HCT116 (cell line): ENCODE measurements around the gene MBP. TPM values are rescaled to one million over a fixed set of nuclear protein-coding genes. Genes with fewer than 3 reads are reported as not detected.

Experiments used
- ATAC-seq: fragments of 200-7000 bp; cut with Tn5 transposase; 2 replicates; pipeline ENCODE4 v1.9.1; 2020; ENCODE audit warnings: mild to moderate bottlenecking, moderate library complexity
- BruUV-seq: library from RNA; stranded (reverse); fragments of 400-500 nt; replicated peaks from 2 replicates; lab custom pipeline; 2021; lab: Mats Ljungman, UMichigan
- CTCF ChIA-PET: fragments of 300-600 bp; sonication (Branson Sonifier 250); formaldehyde crosslinking; loops from one replicate; lab custom pipeline; 2021; ENCODE audit warnings: antibody characterized with exemption; lab: Charles Lee
- POLR2A ChIA-PET: fragments of 300-600, 350-600 bp; sonication (Branson Sonifier 250); formaldehyde crosslinking; loops from one replicate; lab custom pipeline; 2021; ENCODE audit warnings: antibody characterized with exemption; lab: Charles Lee
- RAD21 ChIA-PET, 2 experiments: fragments of 300-600 bp; sonication (Branson Sonifier 250); formaldehyde crosslinking; loops; one replicate each; lab custom pipeline; 2023; ENCODE audit warnings: low total read pairs in 2 of 2; ENCODE audit not compliant: uncharacterized antibody in 2 of 2, unreplicated experiment in 2 of 2, low non-redundant PET in 1 of 2; lab: Charles Lee
- DNase-seq: peaks from one replicate; pipeline ENCODE4 v3.0.0-alpha.2; 2010; ENCODE audit warnings: low read depth, low spot score
- H2AFZ ChIP-seq: fragments of 200-600 bp; shearing (Covaris generic), sonication (generic); 2 replicates; pipeline ENCODE4 v1.6.1; 2017; ENCODE audit warnings: low read depth, mixed run types, mixed read lengths, antibody characterized with exemption, low read length; ENCODE audit not compliant: poor library complexity, severe bottlenecking
- H3K27ac ChIP-seq: 2 replicates; pipeline ENCODE4 v1.5.1; 2012; ENCODE audit warnings: low read depth, low read length
- H3K27me3 ChIP-seq: fragments of 200-600 bp; sonication (generic); 2 replicates; pipeline ENCODE4 v1.6.1; 2016; ENCODE audit warnings: mixed run types, low read length, mixed read lengths; ENCODE audit not compliant: insufficient read depth
- H3K36me3 ChIP-seq, 2 experiments: fragments of 200-500 bp in 1 of 2; fragments of 200-600 bp in 1 of 2; sonication (Bioruptor generic) in 1 of 2; sonication (generic) in 1 of 2; 2 replicates each; pipeline versions ENCODE4 v1.5.1 to v1.6.1; 2014 to 2016; ENCODE audit warnings: low read length in 2 of 2, inconsistent platforms in 1 of 2, mixed read lengths in 1 of 2, mixed run types in 1 of 2; ENCODE audit not compliant: insufficient read depth in 2 of 2, control insufficient read depth in 1 of 2
- H3K4me1 ChIP-seq, 2 experiments: fragments of 200-600 bp in 1 of 2; sonication (generic) in 1 of 2; 2 replicates each; pipeline versions ENCODE4 v1.5.1 to v1.6.1; 2012 to 2017; ENCODE audit warnings: low read length in 2 of 2, inconsistent platforms in 1 of 2, mild to moderate bottlenecking in 1 of 2, mixed read lengths in 1 of 2, mixed run types in 1 of 2, moderate library complexity in 1 of 2; ENCODE audit not compliant: insufficient read depth in 2 of 2, control insufficient read depth in 1 of 2
- H3K4me2 ChIP-seq: fragments of 200-600 bp; sonication (generic); 2 replicates; pipeline ENCODE4 v1.6.1; 2017; ENCODE audit warnings: mixed run types, low read length, mixed read lengths
- H3K4me3 ChIP-seq, 2 experiments: fragments of 200-600 bp in 1 of 2; sonication (generic) in 1 of 2; replicated peaks in 1 of 2; 2 replicates each; pipeline ENCODE4 v1.5.1; 2011 to 2016; ENCODE audit warnings: low read length in 2 of 2, control low read depth in 1 of 2, low read depth in 1 of 2, mild to moderate bottlenecking in 1 of 2, mixed read lengths in 1 of 2, mixed run types in 1 of 2
- H3K79me2 ChIP-seq: fragments of 200-600 bp; sonication (generic); 2 replicates; pipeline ENCODE4 v1.6.1; 2017; ENCODE audit warnings: mild to moderate bottlenecking, mixed run types, low read length, moderate library complexity, mixed read lengths; ENCODE audit not compliant: insufficient read depth
- H3K9ac ChIP-seq: fragments of 200-600 bp; sonication (generic); 2 replicates; pipeline ENCODE4 v1.6.1; 2016; ENCODE audit warnings: low read length, mixed read lengths
- H3K9me2 ChIP-seq: fragments of 200-600 bp; sonication (generic), shearing (Covaris generic); 2 replicates; pipeline ENCODE4 v1.6.1; 2017; ENCODE audit warnings: mixed run types, mild to moderate bottlenecking, moderate library complexity; ENCODE audit not compliant: insufficient read depth
- H3K9me3 ChIP-seq, 2 experiments: fragments of 200-500 bp in 1 of 2; fragments of 200-600 bp in 1 of 2; sonication (Bioruptor generic) in 1 of 2; sonication (generic) in 1 of 2; 2 replicates each; pipeline ENCODE4 v1.6.1; 2014 to 2017; ENCODE audit warnings: low read length in 2 of 2, mixed read lengths in 2 of 2, inconsistent platforms in 1 of 2, low read depth in 1 of 2, mild to moderate bottlenecking in 1 of 2, mixed run types in 1 of 2, moderate library complexity in 1 of 2; ENCODE audit not compliant: control insufficient read depth in 1 of 2, insufficient read depth in 1 of 2
- H4K20me1 ChIP-seq: fragments of 200-600 bp; sonication (generic), shearing (Covaris generic); 2 replicates; pipeline ENCODE4 v1.6.1; 2017; ENCODE audit warnings: mixed run types, mild to moderate bottlenecking, moderate library complexity; ENCODE audit not compliant: insufficient read depth
- EZH2 ChIP-seq: fragments of 200-600 bp; sonication (generic); IDR thresholded peaks from 2 replicates; pipeline ENCODE4 v1.6.1; 2017; ENCODE audit warnings: antibody characterized with exemption, mixed run types
- JUND ChIP-seq: IDR thresholded peaks from 2 replicates; pipeline ENCODE4 v1.6.1; 2012
- SIN3A ChIP-seq: IDR thresholded peaks from 2 replicates; pipeline ENCODE4 v1.6.1; 2012; ENCODE audit warnings: low read depth
- intact Hi-C: fragments of 100-400 bp; cut with micrococcal nuclease; formaldehyde crosslinking; loops from 2 replicates; pipeline ENCODE4 v1.10.0; 2022
- total RNA-seq: library from RNA; stranded (reverse); gene quantifications from one replicate; pipeline ENCODE4 v1.2.1, GENCODE V29; 2021; ENCODE audit not compliant: unreplicated experiment
- TF ChIP-seq, protein P1 (sequence below), 3 experiments: fragments of 200-600 bp in 1 of 3; sonication (generic) in 1 of 3; IDR thresholded peaks in 2 of 3; conservative IDR thresholded peaks in 1 of 3; 2 replicates each; pipeline ENCODE4 v1.5.1; 2012 to 2017; ENCODE audit warnings: low read depth in 2 of 3, low read length in 2 of 3, antibody characterized with exemption in 1 of 3, borderline replicate concordance in 1 of 3, control low read depth in 1 of 3, mild to moderate bottlenecking in 1 of 3, mixed read lengths in 1 of 3, mixed run types in 1 of 3, moderate library complexity in 1 of 3; ENCODE audit not compliant: insufficient read depth in 1 of 3
- TF ChIP-seq, protein P2 (sequence below): IDR thresholded peaks from 2 replicates; pipeline ENCODE4 v1.6.1; 2011; ENCODE audit warnings: mild to moderate bottlenecking, low read length, moderate library complexity; ENCODE audit not compliant: insufficient replicate concordance; ENCODE audit errors: extremely low read depth
- TF ChIP-seq, protein P3 (sequence below): IDR thresholded peaks from 2 replicates; pipeline ENCODE4 v1.6.1; 2012; ENCODE audit warnings: low read depth

The MBP gene
- total RNA-seq, 1 experiment from 2014 or later: 34.9 TPM

DNA sequence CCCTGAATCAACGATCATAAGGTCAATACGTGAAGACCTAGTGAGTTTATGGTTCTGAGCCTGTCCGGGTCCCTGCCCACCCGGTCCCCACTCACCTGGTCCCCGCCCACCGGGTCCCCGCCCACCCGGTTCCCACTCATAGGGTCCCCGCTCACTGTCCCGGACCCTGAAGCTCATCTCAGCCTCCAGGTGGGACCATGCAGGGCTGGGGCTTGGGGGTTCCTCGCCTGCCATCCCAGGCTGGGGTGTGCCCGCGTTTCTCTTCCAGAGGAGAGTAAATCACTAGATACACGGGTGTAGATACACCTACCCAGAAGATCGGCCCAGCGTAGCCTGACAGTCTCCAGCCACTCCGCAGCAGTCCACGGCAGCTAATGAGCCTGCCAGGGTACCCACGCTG is 131.5 kb downstream of the MBP start:
- POLR2A ChIA-PET: no interaction called here
- no peaks in the 10 kb centered on the region for H4K20me1 ChIP-seq
- H3K79me2 ChIP-seq: no peaks in the 10 kb centered on the region
- no peaks in the 10 kb centered on the region for H3K4me1 ChIP-seq
- intact Hi-C loops: loop anchor here (5.0 to 10.0 kb wide), 4 partner anchors 54 to 1984 kb away; partner anchors contain the start of gene MBP
- DNase-seq: no peak
- H3K36me3 ChIP-seq: no peaks in the 10 kb centered on the region
- H3K9me2 ChIP-seq: no peaks in the 10 kb centered on the region
- TF ChIP-seq, protein P1, sequence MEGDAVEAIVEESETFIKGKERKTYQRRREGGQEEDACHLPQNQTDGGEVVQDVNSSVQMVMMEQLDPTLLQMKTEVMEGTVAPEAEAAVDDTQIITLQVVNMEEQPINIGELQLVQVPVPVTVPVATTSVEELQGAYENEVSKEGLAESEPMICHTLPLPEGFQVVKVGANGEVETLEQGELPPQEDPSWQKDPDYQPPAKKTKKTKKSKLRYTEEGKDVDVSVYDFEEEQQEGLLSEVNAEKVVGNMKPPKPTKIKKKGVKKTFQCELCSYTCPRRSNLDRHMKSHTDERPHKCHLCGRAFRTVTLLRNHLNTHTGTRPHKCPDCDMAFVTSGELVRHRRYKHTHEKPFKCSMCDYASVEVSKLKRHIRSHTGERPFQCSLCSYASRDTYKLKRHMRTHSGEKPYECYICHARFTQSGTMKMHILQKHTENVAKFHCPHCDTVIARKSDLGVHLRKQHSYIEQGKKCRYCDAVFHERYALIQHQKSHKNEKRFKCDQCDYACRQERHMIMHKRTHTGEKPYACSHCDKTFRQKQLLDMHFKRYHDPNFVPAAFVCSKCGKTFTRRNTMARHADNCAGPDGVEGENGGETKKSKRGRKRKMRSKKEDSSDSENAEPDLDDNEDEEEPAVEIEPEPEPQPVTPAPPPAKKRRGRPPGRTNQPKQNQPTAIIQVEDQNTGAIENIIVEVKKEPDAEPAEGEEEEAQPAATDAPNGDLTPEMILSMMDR (IDR thresholded peaks at IDR 0.05 in 2 of 3, conservative IDR thresholded peaks at IDR 0.05 in 1 of 3; ENCODE audit: borderline replicate concordance in 1 of 3, insufficient read depth in 1 of 3, low read depth in 2 of 3, low read length in 2 of 3): no peak
- TF ChIP-seq JUND (no peak), EZH2 (no peak), SIN3A (no peak)
- TF ChIP-seq, protein P2, sequence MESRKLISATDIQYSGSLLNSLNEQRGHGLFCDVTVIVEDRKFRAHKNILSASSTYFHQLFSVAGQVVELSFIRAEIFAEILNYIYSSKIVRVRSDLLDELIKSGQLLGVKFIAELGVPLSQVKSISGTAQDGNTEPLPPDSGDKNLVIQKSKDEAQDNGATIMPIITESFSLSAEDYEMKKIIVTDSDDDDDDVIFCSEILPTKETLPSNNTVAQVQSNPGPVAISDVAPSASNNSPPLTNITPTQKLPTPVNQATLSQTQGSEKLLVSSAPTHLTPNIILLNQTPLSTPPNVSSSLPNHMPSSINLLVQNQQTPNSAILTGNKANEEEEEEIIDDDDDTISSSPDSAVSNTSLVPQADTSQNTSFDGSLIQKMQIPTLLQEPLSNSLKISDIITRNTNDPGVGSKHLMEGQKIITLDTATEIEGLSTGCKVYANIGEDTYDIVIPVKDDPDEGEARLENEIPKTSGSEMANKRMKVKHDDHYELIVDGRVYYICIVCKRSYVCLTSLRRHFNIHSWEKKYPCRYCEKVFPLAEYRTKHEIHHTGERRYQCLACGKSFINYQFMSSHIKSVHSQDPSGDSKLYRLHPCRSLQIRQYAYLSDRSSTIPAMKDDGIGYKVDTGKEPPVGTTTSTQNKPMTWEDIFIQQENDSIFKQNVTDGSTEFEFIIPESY: no peak
- TF ChIP-seq, protein P3, sequence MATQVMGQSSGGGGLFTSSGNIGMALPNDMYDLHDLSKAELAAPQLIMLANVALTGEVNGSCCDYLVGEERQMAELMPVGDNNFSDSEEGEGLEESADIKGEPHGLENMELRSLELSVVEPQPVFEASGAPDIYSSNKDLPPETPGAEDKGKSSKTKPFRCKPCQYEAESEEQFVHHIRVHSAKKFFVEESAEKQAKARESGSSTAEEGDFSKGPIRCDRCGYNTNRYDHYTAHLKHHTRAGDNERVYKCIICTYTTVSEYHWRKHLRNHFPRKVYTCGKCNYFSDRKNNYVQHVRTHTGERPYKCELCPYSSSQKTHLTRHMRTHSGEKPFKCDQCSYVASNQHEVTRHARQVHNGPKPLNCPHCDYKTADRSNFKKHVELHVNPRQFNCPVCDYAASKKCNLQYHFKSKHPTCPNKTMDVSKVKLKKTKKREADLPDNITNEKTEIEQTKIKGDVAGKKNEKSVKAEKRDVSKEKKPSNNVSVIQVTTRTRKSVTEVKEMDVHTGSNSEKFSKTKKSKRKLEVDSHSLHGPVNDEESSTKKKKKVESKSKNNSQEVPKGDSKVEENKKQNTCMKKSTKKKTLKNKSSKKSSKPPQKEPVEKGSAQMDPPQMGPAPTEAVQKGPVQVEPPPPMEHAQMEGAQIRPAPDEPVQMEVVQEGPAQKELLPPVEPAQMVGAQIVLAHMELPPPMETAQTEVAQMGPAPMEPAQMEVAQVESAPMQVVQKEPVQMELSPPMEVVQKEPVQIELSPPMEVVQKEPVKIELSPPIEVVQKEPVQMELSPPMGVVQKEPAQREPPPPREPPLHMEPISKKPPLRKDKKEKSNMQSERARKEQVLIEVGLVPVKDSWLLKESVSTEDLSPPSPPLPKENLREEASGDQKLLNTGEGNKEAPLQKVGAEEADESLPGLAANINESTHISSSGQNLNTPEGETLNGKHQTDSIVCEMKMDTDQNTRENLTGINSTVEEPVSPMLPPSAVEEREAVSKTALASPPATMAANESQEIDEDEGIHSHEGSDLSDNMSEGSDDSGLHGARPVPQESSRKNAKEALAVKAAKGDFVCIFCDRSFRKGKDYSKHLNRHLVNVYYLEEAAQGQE: no peak
- TF ChIP-seq, all 23 proteins: peak for 0
- Histone ChIP-seq H3K27me3 (no peaks in the 10 kb centered on the region), H2AFZ (no peak overlapping the region), H3K9me3 (no peaks in the 10 kb centered on the region), H3K4me2 (no peak overlapping the region), H3K9ac (no peak overlapping the region), H3K4me3 (no peak overlapping the region), H3K27ac (no peak overlapping the region)
- ChIA-PET CTCF (interaction anchor here (1.0 to 3.2 kb wide), 8 partner anchors 10 to 211 kb away, joined by 3 to 25 read pairs (median 4); no protein-coding TSS in a partner anchor), RAD21 (interaction anchor here in 1 of 2 experiments (0.6 kb wide), 1 partner anchor 222 kb away, joined by 3 read pairs; no protein-coding TSS in a partner anchor)
- BruUV-seq: no TSS peak
- ATAC-seq: no peak
